Right ventricle myocardium superior (tissue), 1 donor: ENCODE results near the gene PCLO. TPM values are rescaled to one million over a fixed set of nuclear protein-coding genes. Genes with fewer than 3 reads are reported as not detected.

Source experiments
- ATAC-seq: fragments of 200-7000 bp; cut with Tn5 transposase; one replicate; pipeline ENCODE4 v1.9.1; 2020; ENCODE audit warnings: mild to moderate bottlenecking; ENCODE audit not compliant: poor library complexity
- DNase-seq: peaks from one replicate; pipeline ENCODE4 v3.0.0-alpha.2; 2020
- intact Hi-C: fragments of 100-400 bp; cut with DNase I; formaldehyde crosslinking; loops from one replicate; pipeline ENCODE4 v1.11.2; 2022
- long read RNA-seq: library from polyadenylated mRNA; unstranded; transcript quantifications from one replicate; pipeline ENCODE4 v2.0.0, GENCODE V29; 2021
- total RNA-seq: library from RNA; stranded (reverse); fragmentation: NEBNext Ultra II Directional; extraction: Animal tissue kit (Norgen Biotek cat#: 25700); gene quantifications from one replicate; pipeline ENCODE4 v1.2.1, GENCODE V29; 2021
- donor health status: DM: no; HTN: yes; CAD: no; lungs with severe emphysema.

Gene PCLO, protein sequence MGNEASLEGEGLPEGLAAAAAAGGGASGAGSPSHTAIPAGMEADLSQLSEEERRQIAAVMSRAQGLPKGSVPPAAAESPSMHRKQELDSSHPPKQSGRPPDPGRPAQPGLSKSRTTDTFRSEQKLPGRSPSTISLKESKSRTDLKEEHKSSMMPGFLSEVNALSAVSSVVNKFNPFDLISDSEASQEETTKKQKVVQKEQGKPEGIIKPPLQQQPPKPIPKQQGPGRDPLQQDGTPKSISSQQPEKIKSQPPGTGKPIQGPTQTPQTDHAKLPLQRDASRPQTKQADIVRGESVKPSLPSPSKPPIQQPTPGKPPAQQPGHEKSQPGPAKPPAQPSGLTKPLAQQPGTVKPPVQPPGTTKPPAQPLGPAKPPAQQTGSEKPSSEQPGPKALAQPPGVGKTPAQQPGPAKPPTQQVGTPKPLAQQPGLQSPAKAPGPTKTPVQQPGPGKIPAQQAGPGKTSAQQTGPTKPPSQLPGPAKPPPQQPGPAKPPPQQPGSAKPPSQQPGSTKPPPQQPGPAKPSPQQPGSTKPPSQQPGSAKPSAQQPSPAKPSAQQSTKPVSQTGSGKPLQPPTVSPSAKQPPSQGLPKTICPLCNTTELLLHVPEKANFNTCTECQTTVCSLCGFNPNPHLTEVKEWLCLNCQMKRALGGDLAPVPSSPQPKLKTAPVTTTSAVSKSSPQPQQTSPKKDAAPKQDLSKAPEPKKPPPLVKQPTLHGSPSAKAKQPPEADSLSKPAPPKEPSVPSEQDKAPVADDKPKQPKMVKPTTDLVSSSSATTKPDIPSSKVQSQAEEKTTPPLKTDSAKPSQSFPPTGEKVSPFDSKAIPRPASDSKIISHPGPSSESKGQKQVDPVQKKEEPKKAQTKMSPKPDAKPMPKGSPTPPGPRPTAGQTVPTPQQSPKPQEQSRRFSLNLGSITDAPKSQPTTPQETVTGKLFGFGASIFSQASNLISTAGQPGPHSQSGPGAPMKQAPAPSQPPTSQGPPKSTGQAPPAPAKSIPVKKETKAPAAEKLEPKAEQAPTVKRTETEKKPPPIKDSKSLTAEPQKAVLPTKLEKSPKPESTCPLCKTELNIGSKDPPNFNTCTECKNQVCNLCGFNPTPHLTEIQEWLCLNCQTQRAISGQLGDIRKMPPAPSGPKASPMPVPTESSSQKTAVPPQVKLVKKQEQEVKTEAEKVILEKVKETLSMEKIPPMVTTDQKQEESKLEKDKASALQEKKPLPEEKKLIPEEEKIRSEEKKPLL (N-terminal part only)
- 3.8 TPM for total RNA-seq
- long read RNA-seq: 0 reads

DNA sequence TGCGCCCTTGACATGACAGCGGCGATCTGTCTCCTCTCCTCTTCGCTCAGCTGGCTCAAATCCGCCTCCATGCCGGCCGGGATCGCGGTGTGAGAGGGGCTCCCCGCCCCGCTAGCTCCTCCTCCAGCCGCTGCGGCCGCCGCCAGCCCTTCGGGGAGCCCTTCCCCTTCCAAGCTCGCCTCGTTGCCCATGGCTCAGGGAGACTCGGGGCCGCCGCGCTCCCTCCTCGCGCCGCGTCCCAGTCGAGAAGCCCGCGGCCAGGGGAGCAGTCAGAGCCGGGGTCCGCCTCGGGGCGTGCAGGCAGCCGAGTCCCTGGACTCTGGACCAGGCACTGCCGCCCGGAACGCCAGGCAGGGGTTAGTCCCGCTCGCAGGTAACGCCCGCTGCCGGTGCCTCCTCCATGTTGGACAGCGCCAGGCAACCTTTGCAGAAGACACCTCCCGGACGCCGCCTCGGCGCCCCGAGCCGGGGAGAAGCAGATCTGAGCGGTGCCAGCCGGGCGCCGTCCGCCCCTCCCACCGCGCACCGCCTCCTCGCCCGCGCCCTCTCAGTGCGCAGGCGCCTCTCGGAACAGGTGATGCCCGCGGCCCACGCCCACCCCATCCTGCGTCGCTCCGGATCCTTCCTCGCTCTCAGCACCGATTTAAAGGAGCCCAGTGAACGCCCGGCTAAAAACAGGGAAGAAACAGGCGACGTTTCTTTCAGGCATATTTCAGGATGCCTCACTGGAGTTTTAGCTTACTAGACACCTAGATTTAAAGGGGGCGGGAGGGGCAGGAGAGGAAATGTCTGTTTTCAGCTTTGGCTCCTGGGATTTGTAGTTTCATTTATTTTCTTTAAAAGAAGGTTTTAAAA, at the start of gene PCLO:
Gene PCLO, minus strand, starts transcription at position 483 of the 855 bp plus-strand sequence. Its CDS starts 292 bp downstream, at position 191.
- intact Hi-C loops: no loop called here
- DNase-seq (peak; percentile 48), ATAC-seq (peak; percentile 99)

DNA sequence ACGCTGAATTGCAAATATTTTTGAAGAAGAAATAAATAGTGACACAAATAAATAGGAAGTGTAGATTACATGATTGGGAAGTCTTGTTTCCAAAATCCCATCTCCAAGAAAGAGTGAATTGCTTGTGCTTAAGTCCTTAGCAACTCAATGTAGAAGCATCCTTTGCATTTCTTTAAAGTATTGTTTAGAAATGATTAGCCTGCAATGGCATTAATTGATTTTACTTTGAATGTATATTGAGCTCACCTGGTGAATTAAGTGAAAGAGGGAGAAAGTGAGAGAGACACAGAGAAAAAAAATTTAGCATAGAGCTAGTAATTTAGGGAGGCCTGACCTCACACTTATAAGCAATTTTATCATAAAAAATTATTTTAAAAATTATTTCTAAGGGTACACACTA, 49.0 kb upstream of the PCLO start:
- intact Hi-C loops: no loop called here
- DNase-seq (no peak), ATAC-seq (no peak)

DNA sequence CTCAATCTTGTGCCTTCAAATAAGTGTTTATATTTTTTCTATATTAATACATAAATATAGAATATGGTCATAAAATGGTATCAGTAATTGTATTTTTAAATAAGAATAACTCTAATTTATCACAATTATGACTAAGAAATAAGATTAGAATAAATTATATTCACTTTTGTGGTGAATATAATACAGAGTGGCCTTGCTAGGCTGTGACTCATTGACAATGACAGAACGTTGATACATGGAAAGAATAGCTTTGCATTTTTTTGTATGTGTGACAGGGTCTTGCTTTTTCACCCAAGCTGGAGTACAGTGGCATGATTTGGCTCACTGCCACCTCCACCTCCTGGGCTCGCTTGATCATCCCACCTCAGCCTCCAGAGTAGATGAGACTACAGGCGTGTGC, 47.8 kb upstream of the PCLO start:
- no peak for ATAC-seq
- intact Hi-C loops: no loop called here

DNA sequence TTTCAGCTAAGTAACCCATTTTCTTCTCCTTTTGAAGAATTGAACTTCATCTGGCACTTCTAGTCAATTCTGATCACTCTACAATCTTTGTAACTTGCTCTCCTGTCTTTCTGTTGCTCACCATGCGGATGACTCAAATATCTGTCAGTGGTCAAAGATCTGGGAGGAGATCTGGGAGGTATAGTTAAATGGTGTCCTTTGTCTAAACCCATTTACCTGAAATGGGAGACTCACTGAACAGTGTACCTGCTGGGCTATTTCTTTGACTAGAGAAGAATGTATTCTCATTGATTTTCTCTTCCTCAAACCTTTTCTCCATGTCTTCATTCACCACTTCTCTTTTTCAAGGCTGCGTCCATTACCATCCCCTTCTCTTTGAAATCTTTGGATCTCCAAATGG, 42.0 kb upstream of the PCLO start:
- DNase-seq (no peak), ATAC-seq (no peak)
- intact Hi-C loops: no loop called here

More for the DNA sequence above, 47.8 kb upstream of the PCLO start:
- DNase-seq: no peak

DNA sequence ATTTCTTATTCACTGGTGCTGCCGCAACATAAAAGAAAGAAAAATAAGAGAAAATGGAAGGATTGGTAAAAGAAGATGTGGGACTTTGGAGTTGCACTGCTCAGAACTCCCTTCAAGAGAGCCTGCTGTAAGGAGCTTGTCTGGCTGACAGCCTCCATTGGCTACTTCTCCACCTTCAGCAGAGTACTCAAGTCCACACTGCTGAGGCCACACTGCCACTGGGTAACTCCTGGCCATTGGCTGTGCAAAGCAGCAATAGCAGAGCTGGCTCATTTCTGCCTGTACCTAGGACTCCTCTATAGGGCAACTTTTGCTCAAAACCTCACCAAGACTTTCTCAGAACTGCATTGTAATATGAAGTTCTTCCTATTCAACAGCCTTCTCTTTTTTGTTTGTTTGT, 38.7 kb upstream of the PCLO start:
- ATAC-seq (no peak), DNase-seq (no peak)
- intact Hi-C loops: no loop called here

DNA sequence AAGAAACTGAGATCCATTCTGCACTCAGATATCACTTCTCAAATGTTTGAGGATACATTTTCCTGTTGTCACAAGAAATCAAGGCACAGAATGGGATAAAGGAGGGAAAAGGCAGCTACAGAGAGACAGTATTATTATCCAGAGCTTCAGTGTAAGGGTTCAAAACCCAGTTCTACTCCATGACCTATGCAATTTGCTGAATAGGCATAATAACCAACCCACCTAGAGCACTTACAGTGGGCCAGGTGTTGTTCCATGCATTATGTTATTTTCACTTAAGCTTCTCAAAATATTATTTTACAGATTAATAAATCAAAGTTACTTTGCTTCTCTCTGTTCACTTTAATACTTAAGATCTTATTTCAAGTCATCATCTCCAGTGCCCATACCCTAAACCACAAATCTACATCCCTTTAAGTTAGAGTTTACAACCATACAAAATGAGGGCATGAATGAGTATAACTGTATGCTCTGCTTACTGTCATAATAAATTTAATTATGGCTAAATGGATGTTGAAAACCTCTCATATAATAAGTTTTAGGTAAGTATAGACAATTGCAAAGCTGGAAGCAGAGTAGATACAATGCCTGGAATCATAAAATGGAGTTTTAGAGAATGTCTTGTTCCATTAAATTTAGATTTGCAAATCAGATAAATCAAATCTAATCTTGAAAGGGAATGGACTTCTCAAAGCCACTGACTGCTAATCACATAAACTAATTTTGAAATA, 28.1 kb upstream of the PCLO start:
- DNase-seq: no peak
- ATAC-seq: no peak
- intact Hi-C loops: no loop called here

DNA sequence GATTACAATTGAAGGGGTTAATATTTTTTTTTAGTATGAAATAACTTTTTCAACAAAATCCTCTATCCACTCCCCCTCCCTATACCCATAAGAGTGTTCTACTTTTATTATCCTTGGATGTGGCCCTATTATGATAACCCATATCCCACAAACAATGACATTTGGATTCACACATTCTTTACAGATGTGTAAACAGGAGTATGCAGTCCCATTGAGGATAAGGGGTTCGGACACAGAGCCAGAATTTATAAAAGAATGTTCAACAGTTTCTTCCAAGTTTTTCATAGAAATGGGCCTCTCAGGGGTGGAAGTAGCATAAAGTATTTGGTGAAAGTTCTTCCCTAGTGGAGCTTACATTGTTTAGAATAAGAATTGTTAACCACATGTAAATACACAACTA, 16.1 kb upstream of the PCLO start:
- DNase-seq (no peak), ATAC-seq (no peak)
- intact Hi-C loops: no loop called here

DNA sequence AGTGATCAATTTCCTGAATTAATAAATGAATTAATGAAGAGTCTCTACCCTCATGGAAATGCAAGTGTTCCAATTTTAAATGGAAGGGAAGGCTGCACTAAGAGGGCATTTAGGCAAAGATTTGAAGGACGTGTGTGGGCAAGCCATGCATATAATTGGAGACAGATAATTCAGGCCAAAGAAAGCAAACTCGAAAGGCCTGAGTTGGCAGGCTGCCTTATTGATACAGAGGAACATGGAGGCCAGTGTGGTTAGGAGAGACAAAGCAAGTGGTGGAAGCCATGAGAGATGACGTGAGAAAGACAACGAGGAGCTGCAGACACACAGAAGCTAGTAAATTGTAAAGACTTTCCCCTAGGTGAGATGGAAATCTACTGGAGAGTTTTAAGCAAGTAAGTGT, 15.4 kb upstream of the PCLO start:
- intact Hi-C loops: no loop called here
- no peak for ATAC-seq
- no peak for DNase-seq

DNA sequence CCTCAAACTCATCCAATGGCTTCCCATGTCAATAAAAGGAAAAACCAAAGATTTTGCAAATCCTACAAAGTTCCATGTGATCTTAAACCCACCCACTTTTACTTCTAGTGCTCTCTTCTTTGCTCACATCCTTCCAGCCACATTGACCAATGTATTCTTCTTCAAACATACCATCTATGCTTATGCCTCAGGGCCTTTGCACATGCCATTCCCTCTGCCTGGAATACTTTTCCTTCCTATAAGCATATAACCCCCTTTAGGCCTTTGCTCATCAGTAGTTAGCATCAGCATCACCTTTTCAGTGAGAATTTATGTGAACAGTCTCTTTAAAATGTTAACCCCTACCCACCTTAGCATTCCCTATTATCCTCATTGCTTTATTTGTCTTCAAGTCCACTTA, 11.0 kb upstream of the PCLO start:
- intact Hi-C loops: no loop called here
- no peak for ATAC-seq
- DNase-seq: no peak

DNA sequence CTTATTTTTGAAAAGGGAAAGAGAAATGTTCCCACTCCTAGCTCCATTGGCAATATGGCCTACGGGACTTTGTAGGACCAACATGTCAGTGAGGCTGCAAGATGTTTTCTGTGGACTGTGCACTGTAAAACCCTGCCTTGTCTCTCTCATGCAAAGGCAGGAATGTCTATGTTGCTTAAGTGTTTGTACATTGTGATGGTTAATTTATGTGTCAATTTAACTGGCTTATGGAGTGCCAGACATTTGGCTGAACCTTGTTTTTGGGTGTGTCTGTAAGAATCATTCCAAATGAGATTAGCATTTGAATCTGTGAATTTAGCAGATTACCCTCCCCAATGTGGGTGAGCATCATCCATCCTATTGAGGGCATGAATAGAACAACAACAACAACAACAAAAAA, 4.1 kb upstream of the PCLO start:
- intact Hi-C loops: no loop called here
- DNase-seq: no peak
- ATAC-seq: no peak

DNA sequence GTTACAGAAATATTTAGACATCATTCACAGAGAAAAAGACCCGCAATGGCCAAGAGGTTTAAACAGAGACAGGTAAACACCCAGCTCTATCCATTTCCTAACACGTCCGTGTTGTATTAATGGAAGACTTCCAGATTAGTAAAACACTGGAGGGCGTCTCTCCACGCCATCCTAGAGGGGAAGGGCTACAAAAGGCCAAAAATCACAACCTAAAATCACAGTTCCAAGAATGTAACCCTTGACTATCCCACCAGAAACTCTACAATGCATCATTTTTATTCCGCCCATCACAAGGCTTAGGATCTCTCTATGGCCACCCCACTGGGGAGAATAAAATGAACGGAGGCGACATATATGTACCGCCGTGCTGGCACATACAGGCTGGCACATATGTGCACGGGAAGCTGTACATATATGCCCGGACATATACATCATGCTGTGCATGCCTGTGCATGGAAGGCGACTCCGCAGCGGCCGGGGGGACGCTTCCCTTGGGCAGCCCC, 734 bp downstream of the PCLO start:
- ATAC-seq: no peak
- intact Hi-C loops: no loop called here

DNA sequence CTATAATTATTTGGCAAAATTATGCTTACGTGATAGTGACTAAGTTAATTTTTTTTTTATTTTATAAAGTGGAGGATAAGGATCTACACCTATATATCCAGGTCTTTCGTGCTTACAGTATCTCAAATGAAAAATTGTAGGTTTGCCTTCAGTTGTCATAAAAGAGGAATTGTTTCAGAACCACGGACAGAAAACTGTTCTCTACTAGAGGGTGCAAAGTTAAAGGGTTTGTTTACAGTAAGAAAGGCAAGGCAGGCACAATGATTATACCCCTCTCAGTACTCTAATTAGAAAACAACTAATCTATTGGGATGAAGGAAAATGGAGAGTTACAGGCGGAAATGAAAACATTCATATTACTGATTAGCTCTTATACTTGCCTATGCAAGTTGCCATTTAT, 1.5 kb downstream of the PCLO start:
- intact Hi-C loops: no loop called here
- no peak for DNase-seq
- no peak for ATAC-seq

More for the DNA sequence above, 734 bp downstream of the PCLO start:
- no peak for DNase-seq

DNA sequence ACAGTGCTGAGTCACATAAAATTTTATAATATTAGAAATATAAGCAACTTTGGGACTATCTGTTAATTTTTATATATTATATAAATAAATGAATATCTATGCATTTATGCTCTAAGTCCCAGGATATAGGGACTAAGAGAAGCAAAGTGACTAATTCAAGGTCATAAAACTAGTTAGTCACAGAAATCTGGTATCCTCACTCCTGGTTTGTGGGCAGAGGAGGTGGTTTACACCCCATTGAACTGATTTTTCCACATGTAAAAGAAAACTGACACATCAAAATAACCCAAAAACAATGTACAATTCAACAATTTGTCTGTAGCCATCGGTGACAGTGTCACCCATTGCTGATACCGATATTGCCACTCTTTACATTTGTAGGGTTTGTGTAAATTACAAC, 3.0 kb downstream of the PCLO start:
- DNase-seq (no peak), ATAC-seq (no peak)
- intact Hi-C loops: no loop called here

DNA sequence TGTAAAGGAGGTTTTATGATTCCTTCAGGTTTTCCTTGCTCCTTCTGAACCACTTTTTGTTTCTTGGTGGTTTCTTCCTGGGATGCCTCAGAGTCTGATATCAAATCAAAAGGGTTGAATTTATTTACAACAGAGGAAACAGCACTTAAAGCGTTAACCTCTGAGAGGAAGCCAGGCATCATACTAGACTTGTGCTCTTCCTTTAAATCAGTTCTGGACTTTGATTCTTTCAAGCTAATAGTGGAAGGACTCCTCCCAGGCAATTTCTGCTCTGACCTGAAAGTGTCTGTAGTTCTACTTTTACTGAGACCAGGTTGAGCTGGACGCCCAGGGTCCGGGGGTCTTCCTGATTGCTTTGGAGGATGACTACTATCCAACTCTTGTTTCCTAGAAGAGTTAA, 6.7 kb downstream of the PCLO start:
- no peak for ATAC-seq
- DNase-seq: no peak

DNA sequence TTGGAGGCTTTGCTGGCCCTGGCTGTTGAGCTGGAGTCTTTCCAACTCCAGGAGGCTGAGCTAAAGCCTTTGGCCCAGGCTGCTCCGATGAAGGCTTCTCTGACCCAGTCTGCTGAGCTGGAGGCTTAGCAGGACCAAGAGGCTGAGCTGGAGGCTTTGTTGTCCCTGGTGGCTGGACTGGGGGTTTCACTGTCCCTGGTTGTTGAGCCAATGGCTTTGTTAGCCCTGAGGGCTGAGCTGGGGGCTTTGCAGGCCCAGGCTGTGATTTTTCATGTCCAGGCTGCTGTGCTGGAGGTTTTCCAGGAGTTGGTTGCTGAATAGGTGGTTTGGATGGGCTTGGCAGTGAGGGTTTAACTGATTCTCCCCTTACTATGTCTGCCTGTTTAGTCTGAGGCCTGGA, 7.3 kb downstream of the PCLO start:
- ATAC-seq: no peak
- intact Hi-C loops: no loop called here
- no peak for DNase-seq

More for the DNA sequence above, 6.7 kb downstream of the PCLO start:
- intact Hi-C loops: no loop called here

DNA sequence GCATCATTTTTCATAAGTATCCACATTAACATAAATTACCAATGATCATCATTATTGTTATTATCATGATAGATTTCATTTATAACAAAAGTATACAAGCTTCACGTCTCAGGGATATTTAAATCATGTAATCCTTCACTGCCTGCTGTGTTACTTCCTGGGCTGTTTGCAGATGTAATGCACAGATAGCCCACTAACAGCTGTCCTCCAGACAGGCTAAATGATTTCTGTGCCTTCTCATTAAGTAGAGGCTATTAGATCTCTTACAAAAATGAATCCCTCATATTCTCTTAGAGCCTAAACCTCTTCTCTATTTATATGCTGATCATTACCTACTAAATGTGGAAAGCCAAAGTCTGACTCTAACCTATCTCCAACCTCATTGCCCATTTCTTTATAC, 9.3 kb downstream of the PCLO start:
- intact Hi-C loops: no loop called here
- ATAC-seq (no peak), DNase-seq (no peak)

DNA sequence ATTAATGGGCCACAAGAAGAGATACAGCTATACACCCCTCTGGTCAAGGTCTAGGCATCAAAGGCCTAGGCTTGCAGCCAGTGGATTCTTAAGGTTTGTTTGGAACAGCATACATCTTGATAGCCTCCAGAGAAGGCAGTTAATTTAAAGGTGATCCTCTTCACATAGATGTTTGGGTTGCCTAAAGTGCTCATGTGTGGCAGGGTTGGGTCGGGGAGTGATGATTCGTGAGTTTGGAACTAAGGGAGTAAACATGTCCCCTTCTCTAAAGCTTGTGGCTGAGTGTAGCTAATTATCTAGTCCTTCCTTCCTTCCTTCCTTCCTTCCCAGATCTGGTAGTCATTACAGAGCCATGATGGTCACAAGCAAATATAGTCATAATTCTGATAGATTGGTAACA, 12.4 kb downstream of the PCLO start:
- intact Hi-C loops: no loop called here
- ATAC-seq: no peak
- DNase-seq: no peak

DNA sequence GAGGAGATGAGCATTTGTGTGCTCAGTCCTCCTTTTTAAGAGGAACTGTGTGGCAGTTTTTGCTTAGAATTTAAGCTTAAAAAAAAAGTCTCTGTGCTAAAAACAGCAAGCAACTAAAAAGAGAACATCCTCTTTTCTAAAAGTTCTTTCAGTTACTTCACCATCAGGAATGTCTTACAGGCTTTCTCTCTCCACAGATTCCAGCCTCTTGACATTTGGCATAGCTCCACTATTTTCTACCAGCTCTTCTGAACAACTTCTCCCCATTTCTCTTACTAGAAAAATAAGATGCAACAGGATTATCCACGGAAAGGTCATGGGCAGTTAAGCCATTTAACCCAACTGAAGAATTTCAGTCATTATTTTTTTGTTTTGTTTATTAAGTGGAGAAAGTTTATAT, 13.2 kb downstream of the PCLO start:
- intact Hi-C loops: no loop called here
- no peak for DNase-seq
- no peak for ATAC-seq
